Transverse colon (tissue), 3 donors: ENCODE results near the gene ACOX2.

Source experiments
- POLR2A ChIP-seq: fragments of 450-650 bp; IDR thresholded peaks from one replicate; pipeline ENCODE4 v1.6.1; 2016; ENCODE audit warnings: antibody characterized with exemption, mild to moderate bottlenecking, moderate library complexity
- TF ChIP-seq, protein P1 (sequence below), 5 experiments: fragments of 200-600 bp in 3 of 5; fragments of 450-650 bp in 2 of 5; sonication (generic) in 3 of 5; IDR thresholded peaks; 1 replicate in 2 of 5; 2 replicates in 3 of 5; pipeline ENCODE4 v1.5.1; 2016 to 2017; ENCODE audit warnings: antibody characterized with exemption in 5 of 5, inconsistent platforms in 3 of 5, mild to moderate bottlenecking in 2 of 5, moderate library complexity in 1 of 5

DNA sequence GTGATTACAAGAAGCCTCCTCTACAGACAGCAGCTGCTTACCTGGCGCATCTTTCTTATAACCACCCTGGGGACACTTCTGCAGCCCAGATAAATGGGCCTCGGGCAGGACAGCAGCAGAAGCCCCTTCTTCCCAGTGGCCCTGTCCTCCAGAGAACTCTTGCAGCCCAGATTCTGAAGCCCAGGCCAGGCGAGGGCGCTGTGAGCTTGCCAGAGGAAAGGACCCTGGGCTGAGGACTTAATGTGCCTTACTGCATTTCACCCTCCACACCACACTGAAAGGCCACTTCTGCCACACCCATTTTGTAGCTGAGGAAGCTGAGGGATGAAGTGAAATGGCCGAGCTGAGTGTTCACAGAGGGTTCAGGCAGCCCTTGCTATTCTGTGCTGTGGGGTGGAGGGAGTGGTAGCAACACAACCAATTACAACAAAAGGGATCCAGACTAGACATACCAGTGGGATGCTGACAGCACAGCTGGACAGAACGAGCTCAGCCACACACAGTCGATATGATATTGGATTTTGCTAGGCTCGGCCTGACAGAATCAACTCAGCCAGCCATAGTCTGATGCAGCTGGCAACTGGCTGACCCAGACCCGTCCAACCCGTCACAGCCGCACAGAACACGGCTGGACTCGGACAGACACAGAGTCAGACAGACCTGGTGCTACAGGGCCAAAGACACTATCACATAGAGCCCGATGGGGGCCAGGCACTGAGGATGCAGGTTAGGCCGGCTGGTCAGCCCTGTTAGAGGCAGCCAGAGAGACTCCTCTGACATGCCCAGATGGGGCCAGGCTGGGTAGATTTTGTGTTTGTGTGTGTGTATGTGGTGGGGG is 7.3 kb downstream of the ACOX2 start:
- TF ChIP-seq, protein P1, sequence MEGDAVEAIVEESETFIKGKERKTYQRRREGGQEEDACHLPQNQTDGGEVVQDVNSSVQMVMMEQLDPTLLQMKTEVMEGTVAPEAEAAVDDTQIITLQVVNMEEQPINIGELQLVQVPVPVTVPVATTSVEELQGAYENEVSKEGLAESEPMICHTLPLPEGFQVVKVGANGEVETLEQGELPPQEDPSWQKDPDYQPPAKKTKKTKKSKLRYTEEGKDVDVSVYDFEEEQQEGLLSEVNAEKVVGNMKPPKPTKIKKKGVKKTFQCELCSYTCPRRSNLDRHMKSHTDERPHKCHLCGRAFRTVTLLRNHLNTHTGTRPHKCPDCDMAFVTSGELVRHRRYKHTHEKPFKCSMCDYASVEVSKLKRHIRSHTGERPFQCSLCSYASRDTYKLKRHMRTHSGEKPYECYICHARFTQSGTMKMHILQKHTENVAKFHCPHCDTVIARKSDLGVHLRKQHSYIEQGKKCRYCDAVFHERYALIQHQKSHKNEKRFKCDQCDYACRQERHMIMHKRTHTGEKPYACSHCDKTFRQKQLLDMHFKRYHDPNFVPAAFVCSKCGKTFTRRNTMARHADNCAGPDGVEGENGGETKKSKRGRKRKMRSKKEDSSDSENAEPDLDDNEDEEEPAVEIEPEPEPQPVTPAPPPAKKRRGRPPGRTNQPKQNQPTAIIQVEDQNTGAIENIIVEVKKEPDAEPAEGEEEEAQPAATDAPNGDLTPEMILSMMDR (IDR thresholded peaks at IDR 0.05): peak in 1 of 5 experiments; percentile 9
- TF ChIP-seq POLR2A: no peak
